Spinal cord (tissue), 10 donors: Measurements from ENCODE around the gene CMTM4. TPM values are rescaled to one million over a fixed set of nuclear protein-coding genes. Genes with fewer than 3 reads are reported as not detected.
A peak's percentile ranks its signal among the peaks of the same experiment; 100 is the strongest.

Experiments used
- DNase-seq, 6 donors: peaks; one replicate each; pipeline versions ENCODE4 v3.0.0 to v3.0.0-alpha.2; 2013 to 2015; ENCODE audit warnings: low spot score in 6 of 6, low read depth in 4 of 6
- H3K27ac ChIP-seq: one replicate; pipeline ENCODE4 v1.5.1; 2013; ENCODE audit warnings: low read depth, low read length, control low read depth
- H3K27me3 ChIP-seq: one replicate; pipeline ENCODE4 v1.6.1; 2013; ENCODE audit warnings: low read length; ENCODE audit not compliant: control insufficient read depth, insufficient read depth
- H3K36me3 ChIP-seq: one replicate; pipeline ENCODE4 v1.6.1; 2013; ENCODE audit warnings: low read length; ENCODE audit not compliant: control insufficient read depth, insufficient read depth
- H3K4me1 ChIP-seq: one replicate; pipeline ENCODE4 v1.6.1; 2013; ENCODE audit warnings: low read length; ENCODE audit not compliant: control insufficient read depth, insufficient read depth
- H3K4me3 ChIP-seq: one replicate; pipeline ENCODE4 v1.5.1; 2013; ENCODE audit warnings: low read depth, low read length, control low read depth
- H3K9me3 ChIP-seq: one replicate; pipeline ENCODE4 v1.6.1; 2013; ENCODE audit warnings: low read length; ENCODE audit not compliant: control insufficient read depth, insufficient read depth
- WGBS: methylation state at CpG from one replicate; pipeline ENCODE4 v1.1.5; 2013; ENCODE audit warnings: missing lambda C conversion rate; ENCODE audit not compliant: insufficient coverage; 5-methylcytosine and 5-hydroxymethylcytosine counted together
- polyA plus RNA-seq, 2 donors: library from polyadenylated mRNA; unstranded; fragments of 120-200 nt; gene quantifications; one replicate each; pipeline ENCODE4 v1.2.1, GENCODE V29; 2013; ENCODE audit not compliant: insufficient read length in 2 of 2
- total RNA-seq, 2 donors: library from RNA; depleted of rRNA in 1 of 2; stranded (reverse); fragments of 120-200 nt in 1 of 2; fragments of >200 nt in 1 of 2; gene quantifications; one replicate each; pipeline versions ENCODE4 v1.2.3 to v1.2.4, GENCODE V29; 2013 to 2014
- donor health status: healthy.

The CMTM4 gene
- total and polyA plus RNA-seq, 4 donors, result 34.8 to 64.3 (median 50.6) TPM

DNA sequence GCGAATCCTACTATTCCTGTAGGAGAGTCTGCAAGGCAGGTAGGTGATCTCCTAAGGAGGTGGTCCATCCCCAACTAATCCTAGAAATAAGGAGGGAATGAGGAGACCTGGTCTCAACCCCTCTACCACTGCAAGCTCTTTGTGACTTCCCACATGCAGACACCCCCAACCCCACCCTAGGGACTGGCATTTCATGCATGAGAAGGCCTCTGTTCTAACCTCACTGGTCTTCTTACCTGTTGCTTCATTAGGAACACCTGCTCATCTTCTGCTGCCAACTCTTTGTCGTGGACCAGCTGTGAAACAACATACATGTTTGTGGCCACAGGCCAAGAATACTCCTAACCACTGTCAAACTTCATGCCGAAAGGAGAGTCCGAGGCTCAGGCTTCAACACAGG is 32.3 kb upstream of the CMTM4 start:
- DNase-seq, result peak in 1 of 6 donors; percentile 32
- Histone ChIP-seq H3K9me3 (no peaks in the 10 kb centered on the region), H3K27me3 (no peaks in the 10 kb centered on the region), H3K36me3 (peaks cover 66% of the 10 kb centered on the region), H3K27ac (no peak overlapping the region), H3K4me3 (no peak overlapping the region), H3K4me1 (no peaks in the 10 kb centered on the region)
- 57% methylated on average over 3 of the region's 4 CpGs for WGBS

DNA sequence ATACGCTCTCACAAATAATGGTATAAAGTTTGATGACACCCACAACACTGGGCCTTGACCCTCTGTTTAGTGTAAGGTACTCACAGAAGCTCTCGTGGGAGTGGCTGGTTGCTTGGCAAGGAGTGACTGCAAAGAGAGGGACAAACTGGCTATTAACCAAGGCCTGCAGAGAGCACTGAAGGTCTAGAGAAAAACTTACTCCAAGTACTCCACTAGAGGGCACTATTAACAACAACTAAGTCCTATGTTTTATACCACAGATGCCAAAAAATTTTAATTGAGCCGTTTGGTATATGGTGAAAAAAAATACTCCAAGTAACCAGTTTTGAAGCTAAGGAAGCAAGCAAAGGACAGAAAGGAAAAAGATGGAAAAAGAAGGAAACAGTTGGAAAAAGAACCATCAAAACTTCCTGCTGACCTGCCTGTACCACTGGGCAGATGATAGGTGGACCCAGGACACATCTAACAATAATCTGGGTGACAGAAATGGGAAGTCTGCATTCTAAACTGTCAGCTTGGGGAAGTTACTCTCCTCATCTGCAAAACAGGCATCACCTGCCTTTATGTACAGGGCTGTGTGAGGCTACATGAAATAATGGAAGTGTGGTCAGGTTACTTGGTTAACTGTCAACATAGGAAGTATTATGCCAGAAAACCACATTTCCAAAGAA is 31.7 kb upstream of the CMTM4 start:
- H3K9me3 ChIP-seq, result no peaks in the 10 kb centered on the region
- WGBS, result 0% methylated on average over 1 of the region's 3 CpGs
- H3K4me3 ChIP-seq, result no peak overlapping the region
- H3K36me3 ChIP-seq, result peaks cover 62% of the 10 kb centered on the region
- H3K4me1 ChIP-seq, result no peaks in the 10 kb centered on the region
- peak in 3 of 6 donors; percentile 38 to 85 (median 84) for DNase-seq
- H3K27me3 ChIP-seq, result no peaks in the 10 kb centered on the region
- H3K27ac ChIP-seq, result peak overlapping the region; percentile 44

DNA sequence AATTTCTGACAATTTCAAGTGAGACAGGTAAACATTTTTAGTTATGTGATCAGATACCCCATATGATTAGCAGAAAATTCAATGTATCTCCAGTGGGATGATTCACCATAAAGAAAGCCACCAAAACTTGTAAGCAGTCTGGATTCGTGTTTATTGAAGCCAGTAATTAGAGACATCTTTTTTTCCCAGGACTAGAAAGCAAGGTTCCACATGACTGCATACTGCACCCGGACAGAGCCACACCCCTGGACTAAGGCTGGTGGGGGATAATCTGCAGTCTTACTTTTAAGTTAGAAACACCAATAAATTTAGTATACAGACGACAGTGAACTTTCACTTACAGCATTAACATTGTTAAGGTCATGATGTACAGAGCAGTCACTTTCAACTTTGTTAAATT is 24.2 kb upstream of the CMTM4 start:
- H3K36me3 ChIP-seq, result peaks cover 27% of the 10 kb centered on the region
- WGBS, result 100% methylated on average over 1 of the region's 3 CpGs

DNA sequence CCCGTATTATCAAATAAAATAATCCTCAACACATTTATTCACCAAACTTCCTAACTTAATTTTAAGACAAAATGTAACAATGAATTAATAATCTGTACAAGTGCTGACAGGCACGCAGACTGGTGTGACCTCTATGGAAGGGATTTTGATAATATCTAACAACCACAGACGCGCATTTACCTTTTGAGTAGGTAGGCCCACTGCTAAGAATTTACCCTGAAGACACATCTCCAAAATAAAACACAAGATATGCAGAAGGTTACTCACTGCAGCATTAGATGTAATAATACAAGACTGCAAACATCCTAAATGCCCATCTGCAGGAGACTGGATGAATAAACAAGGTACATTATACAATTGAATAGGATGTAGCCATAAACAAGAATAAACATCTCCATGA is 22.7 kb upstream of the CMTM4 start:
- Histone ChIP-seq H3K27me3 (no peaks in the 10 kb centered on the region), H3K4me3 (no peak overlapping the region), H3K36me3 (peaks cover 13% of the 10 kb centered on the region)

More for the DNA sequence above, 24.2 kb upstream of the CMTM4 start:
- Histone ChIP-seq H3K27me3 (no peaks in the 10 kb centered on the region), H3K4me1 (no peaks in the 10 kb centered on the region), H3K27ac (no peak overlapping the region), H3K4me3 (no peak overlapping the region), H3K9me3 (no peaks in the 10 kb centered on the region)
- no peak for DNase-seq

DNA sequence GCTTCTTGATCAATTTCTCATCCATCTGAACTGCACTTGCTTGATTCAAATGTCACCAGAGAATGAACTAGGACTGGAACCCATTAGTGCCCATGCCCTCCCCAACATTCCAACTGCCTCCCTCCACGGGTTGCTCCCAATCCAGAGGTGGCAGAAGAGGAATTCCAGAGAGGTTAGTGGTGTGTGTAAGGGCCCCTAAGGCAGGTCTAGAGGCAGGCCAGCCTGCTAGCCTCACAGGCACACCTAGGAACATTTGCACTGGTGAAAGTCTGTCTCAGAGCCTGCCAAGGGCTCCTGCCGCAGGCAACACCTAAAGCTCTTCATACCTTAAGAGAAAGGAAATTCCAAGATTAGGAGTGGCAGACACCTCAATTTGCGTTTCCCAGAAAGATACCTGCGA is 21.2 kb upstream of the CMTM4 start:
- no CpG with 5 or more reads among the region's 4 CpGs for WGBS
- DNase-seq, result no peak
- no peak overlapping the region for H3K27ac ChIP-seq
- peaks cover 7% of the 10 kb centered on the region for H3K36me3 ChIP-seq
- H3K4me1 ChIP-seq, result no peaks in the 10 kb centered on the region
- H3K4me3 ChIP-seq, result no peak overlapping the region
- no peaks in the 10 kb centered on the region for H3K9me3 ChIP-seq
- no peaks in the 10 kb centered on the region for H3K27me3 ChIP-seq

More for the DNA sequence above, 22.7 kb upstream of the CMTM4 start:
- H3K27ac ChIP-seq, result no peak overlapping the region
- WGBS, result no CpG with 5 or more reads among the region's 4 CpGs
- no peak for DNase-seq
- H3K4me1 ChIP-seq, result no peaks in the 10 kb centered on the region
- H3K9me3 ChIP-seq, result no peaks in the 10 kb centered on the region

DNA sequence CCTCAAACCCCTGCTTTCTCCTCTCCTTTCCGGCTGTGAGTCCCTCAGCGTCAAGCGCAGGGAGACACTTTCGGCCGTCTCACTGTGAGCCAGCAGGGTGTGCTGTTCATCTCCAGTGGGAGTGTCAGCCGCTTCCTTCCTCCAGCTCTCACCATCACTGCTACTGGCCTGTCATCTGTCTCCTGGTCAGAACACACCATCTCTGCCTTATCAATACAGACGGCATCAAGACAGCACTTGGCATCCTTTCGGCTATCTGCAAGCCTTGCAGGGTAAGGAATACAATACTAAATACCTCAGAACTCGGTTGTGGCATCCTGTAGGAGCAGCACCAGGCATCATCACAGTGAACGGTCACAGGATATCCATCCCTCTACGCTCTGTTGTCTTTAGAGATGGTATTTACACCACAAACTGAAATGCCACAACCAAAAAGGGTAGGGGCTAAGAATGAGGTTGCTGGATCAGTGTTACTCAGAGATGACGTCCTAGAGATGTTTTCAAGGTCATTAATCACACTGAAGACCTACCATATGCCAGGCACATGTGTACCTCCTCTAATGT is 20.7 kb upstream of the CMTM4 start:
- H3K36me3 ChIP-seq, result peaks cover 7% of the 10 kb centered on the region
- no peaks in the 10 kb centered on the region for H3K9me3 ChIP-seq
- H3K27ac ChIP-seq, result no peak overlapping the region
- DNase-seq, result peak in 1 of 6 donors; percentile 40
- 30% methylated on average over 8 of the region's 12 CpGs for WGBS
- no peaks in the 10 kb centered on the region for H3K4me1 ChIP-seq
- H3K4me3 ChIP-seq, result no peak overlapping the region
- H3K27me3 ChIP-seq, result no peaks in the 10 kb centered on the region

DNA sequence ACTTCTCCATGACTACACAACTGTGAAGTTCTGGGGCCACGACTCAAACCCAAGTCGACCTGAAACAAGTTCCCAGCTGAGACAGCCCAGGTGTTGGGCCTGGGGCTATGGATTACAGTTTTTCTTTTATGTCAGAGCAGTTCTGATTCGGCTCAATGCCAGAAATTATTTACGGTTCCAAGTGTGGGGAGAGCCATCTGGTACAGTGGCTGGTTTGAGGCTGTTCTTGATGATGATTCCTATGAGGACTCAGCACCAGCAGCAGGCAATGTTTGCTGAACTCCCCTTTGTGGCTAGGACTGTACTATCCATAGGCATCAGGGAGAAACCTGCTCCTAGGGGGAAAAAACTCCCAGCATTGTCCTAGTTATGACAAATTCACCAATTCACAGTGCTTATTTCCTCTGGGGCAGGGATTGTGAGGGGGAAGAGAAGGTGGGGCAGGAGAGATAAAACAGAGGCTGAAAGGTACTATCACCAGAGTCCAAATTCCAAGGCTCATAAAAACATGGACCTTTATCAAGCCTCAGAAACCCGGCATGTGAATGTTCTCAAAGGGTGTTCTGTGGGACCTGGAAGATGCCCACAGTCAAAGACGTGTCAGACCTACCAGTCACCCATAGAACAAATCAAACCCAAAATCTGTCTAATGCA is 18.2 kb upstream of the CMTM4 start:
- Histone ChIP-seq H3K9me3 (peaks cover 2% of the 10 kb centered on the region), H3K4me1 (no peaks in the 10 kb centered on the region), H3K36me3 (peaks cover 7% of the 10 kb centered on the region), H3K4me3 (no peak overlapping the region), H3K27me3 (no peaks in the 10 kb centered on the region), H3K27ac (no peak overlapping the region)
- DNase-seq, result peak in 2 of 6 donors; percentile 48 to 55
- WGBS, result 37% methylated on average over 4 of the region's 6 CpGs

DNA sequence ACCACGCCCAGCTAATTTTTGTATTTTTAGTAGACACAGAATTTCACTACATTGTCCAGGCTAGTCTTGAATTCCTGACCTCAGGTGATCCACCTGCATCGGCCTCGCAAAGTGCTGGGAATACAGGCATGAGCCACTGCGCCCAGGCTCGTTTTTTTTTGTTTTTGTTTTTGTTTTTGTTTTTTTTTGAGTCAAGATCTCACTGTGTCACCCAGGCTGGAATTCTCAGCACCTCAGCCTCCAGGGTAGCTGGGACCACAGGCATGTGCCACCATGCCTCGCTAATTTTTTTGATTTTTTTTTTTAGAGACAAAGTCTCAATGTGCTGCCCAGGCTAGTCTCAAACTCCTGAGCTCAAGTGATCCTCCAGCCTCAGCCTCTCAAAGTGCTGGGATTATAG is 17.5 kb upstream of the CMTM4 start:
- Histone ChIP-seq H3K36me3 (peaks cover 7% of the 10 kb centered on the region), H3K27ac (no peak overlapping the region), H3K4me3 (no peak overlapping the region), H3K9me3 (peaks cover 2% of the 10 kb centered on the region), H3K27me3 (no peaks in the 10 kb centered on the region), H3K4me1 (no peaks in the 10 kb centered on the region)
- DNase-seq, result no peak
- WGBS, result 95% methylated on average over 6 of the region's 6 CpGs

DNA sequence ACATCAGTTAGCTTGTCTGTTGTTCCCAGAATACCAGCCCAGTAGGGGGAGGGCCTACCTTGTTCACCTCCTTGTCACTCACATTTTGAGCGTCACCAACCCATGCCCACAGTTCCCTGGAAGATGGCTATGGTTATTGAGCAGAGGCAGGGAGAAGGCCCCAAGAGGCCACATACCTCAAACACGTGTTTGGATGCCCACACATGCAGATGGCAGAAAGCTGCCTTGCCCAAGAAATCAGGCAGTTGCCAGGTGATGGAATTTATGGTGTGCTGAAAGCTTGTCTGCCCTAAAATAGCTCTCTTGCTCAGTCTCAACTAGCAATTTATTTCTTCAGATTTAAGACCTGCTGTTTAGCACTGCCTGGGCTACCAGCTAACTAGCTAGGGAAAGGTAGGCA is 16.5 kb upstream of the CMTM4 start:
- H3K4me1 ChIP-seq, result no peaks in the 10 kb centered on the region
- no peak overlapping the region for H3K27ac ChIP-seq
- H3K9me3 ChIP-seq, result peaks cover 2% of the 10 kb centered on the region
- H3K27me3 ChIP-seq, result no peaks in the 10 kb centered on the region
- DNase-seq, result no peak
- H3K36me3 ChIP-seq, result no peaks in the 10 kb centered on the region
- H3K4me3 ChIP-seq, result no peak overlapping the region
- no CpG with 5 or more reads among the region's 2 CpGs for WGBS

DNA sequence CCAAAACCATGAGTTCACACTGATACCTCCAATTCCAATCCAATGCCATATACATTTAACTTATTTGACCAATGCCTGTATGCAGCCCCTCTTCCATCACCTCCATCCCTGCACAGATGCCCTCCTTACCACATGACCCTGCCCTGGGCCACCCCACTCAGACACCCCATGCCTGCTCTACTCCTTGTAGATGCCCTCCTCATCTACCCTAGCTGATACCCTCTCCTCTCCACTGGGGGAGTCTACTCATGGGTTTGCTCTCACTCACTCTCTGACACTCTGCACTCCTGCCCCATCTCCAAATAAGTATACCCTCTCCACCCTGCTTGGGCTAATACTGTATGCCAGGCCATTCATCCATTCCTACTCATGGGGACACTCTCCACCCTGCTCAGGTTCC is 16.0 kb upstream of the CMTM4 start:
- H3K36me3 ChIP-seq, result no peaks in the 10 kb centered on the region
- no peaks in the 10 kb centered on the region for H3K27me3 ChIP-seq
- peaks cover 3% of the 10 kb centered on the region for H3K4me1 ChIP-seq
- peaks cover 2% of the 10 kb centered on the region for H3K9me3 ChIP-seq
- H3K4me3 ChIP-seq, result no peak overlapping the region
- DNase-seq, result no peak
- no peak overlapping the region for H3K27ac ChIP-seq
